Sigmoid colon (tissue), 7 donors: ENCODE results near the gene TMED10. TPM values are rescaled to one million over a fixed set of nuclear protein-coding genes. Genes with fewer than 3 reads are reported as not detected.

ENCODE experiments used
- DNase-seq: peaks from one replicate; pipeline ENCODE4 v3.0.0-alpha.2; 2019
- H3K27ac ChIP-seq, 4 donors: fragments of 200-600 bp; sonication (generic); one replicate each; pipeline ENCODE4 v1.5.1; 2016 to 2019; ENCODE audit warnings: mild to moderate bottlenecking in 1 of 4
- H3K27me3 ChIP-seq, 3 donors: fragments of 200-600 bp; sonication (generic); one replicate each; pipeline ENCODE4 v1.5.1; 2019; ENCODE audit warnings: mild to moderate bottlenecking in 1 of 3
- H3K36me3 ChIP-seq, 4 donors: fragments of 200-600 bp; sonication (generic); one replicate each; pipeline ENCODE4 v1.5.1; 2016 to 2019
- H3K4me1 ChIP-seq, 4 donors: fragments of 200-600 bp; sonication (generic); one replicate each; pipeline ENCODE4 v1.5.1; 2017 to 2019
- H3K4me3 ChIP-seq, 4 donors: fragments of 200-600 bp; sonication (generic); one replicate each; pipeline ENCODE4 v1.5.1; 2017 to 2019; ENCODE audit warnings: mild to moderate bottlenecking in 2 of 4, moderate library complexity in 1 of 4
- H3K9me3 ChIP-seq, 4 donors: fragments of 200-600 bp in 3 of 4; sonication (generic) in 3 of 4; one replicate each; pipeline versions ENCODE4 v1.5.1 to v1.6.1; 2013 to 2019
- CTCF ChIP-seq, 4 experiments: fragments of 450-650 bp in 3 of 4; fragments of 200-600 bp in 1 of 4; IDR thresholded peaks; one replicate each; pipeline ENCODE4 v1.5.1; 2016 to 2019; ENCODE audit warnings: antibody characterized with exemption in 4 of 4, mild to moderate bottlenecking in 3 of 4, moderate library complexity in 2 of 4
- EP300 ChIP-seq, 4 donors: sonication (generic); formaldehyde crosslinking; IDR thresholded peaks; one replicate each; pipeline ENCODE4 v1.6.1; 2017; ENCODE audit warnings: antibody characterized with exemption in 4 of 4
- POLR2A ChIP-seq, 2 donors: fragments of 450-650 bp; IDR thresholded peaks; one replicate each; pipeline ENCODE4 v1.6.1; 2016; ENCODE audit warnings: antibody characterized with exemption in 2 of 2, mild to moderate bottlenecking in 2 of 2, moderate library complexity in 2 of 2
- POLR2AphosphoS5 ChIP-seq, 4 donors: sonication (generic); formaldehyde crosslinking; IDR thresholded peaks; one replicate each; pipeline ENCODE4 v1.6.1; 2017; ENCODE audit warnings: antibody characterized with exemption in 4 of 4
- WGBS, 2 donors: extraction: QIAGEN DNeasy Blood & Tissue Kit; methylation state at CpG; one replicate each; pipeline ENCODE4 v1.1.7; 2013; 5-methylcytosine and 5-hydroxymethylcytosine counted together
- intact Hi-C: fragments of 100-400 bp; cut with DNase I; formaldehyde crosslinking; loops from one replicate; pipeline ENCODE4 v1.15.1; 2023
- polyA plus RNA-seq, 3 donors: library from polyadenylated mRNA; stranded (reverse); fragments of 200-250 nt; gene quantifications; one replicate each; pipeline ENCODE4 v1.2.3, GENCODE V29; 2013
- total RNA-seq, 4 donors: library from RNA; depleted of rRNA; stranded (reverse); fragments of >200 nt; gene quantifications; one replicate each; pipeline ENCODE4 v1.1.0, GENCODE V29; 2016
- donor health status: healthy with polysubstance abuse.
- donor health status: Bipolar disorder and iron deficiency.
- donor health status: healthy.

TMED10 gene
- total and polyA plus RNA-seq, 7 donors, result 38.4 to 236 (median 163) TPM

DNA sequence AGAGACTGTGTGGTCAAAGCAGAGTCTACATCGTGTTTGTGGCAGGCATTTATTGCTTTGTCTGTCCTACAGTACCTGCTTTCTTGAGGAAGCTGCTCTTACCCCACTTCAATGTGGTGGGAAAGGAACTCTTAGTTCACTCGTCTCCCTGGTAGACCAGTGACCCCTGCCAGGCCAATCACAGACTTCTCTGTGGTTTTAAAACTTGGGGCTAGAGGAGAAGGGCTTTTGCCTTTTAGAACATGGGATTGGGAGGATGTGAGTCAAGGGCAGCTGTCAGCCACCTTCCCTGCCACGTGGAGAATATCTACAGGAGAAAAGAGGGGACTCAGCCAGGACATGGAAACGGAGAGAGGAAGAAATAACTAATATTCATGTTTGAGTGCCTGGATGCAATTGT is 36.8 kb upstream of the TMED10 start:
- Histone ChIP-seq H3K36me3 (no peaks in the 10 kb centered on the region), H3K4me1 (no peaks in the 10 kb centered on the region), H3K9me3 (no peaks in the 10 kb centered on the region), H3K27ac (no peak overlapping the region), H3K4me3 (no peak overlapping the region), H3K27me3 (no peaks in the 10 kb centered on the region)
- DNase-seq, result no peak
- WGBS, 2 donors, result 64 to 74% methylated on average over 4 of the region's 4 CpGs
- TF ChIP-seq POLR2AphosphoS5 (IDR thresholded peaks at IDR 0.05) (no peak), CTCF (IDR thresholded peaks at IDR 0.05) (no peak), EP300 (IDR thresholded peaks at IDR 0.05) (no peak), POLR2A (IDR thresholded peaks at IDR 0.05) (no peak)
- intact Hi-C loops, result no loop called here

DNA sequence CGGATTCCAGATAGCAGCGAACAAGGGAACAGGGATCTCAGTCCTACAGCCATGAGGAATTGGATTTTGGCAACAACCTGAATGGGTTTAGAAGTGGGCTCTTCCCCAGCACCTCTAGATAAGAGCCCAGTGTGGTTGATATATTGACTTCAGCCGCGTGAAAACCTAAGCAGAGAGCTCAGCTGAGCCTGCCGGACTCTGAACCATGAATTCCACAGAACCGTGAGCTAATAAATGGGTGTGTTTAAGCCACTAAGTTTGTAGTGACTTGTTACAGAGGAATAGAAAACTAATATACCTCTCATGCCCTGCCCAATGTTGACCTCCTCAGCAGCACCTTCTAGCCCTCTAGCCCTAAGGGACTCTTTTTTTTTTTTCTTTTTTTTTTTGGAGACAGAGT is 32.4 kb upstream of the TMED10 start:
- TF ChIP-seq POLR2AphosphoS5 (IDR thresholded peaks at IDR 0.05) (no peak), POLR2A (IDR thresholded peaks at IDR 0.05) (no peak), CTCF (IDR thresholded peaks at IDR 0.05) (no peak), EP300 (IDR thresholded peaks at IDR 0.05) (no peak)
- H3K9me3 ChIP-seq, result no peaks in the 10 kb centered on the region
- 52 to 85% methylated on average over 6 of the region's 6 CpGs for WGBS, 2 donors

GRCh38 chr14:75206190-75206589 is 29.8 kb upstream of the TMED10 start:
- TF ChIP-seq CTCF (IDR thresholded peaks at IDR 0.05) (no peak), EP300 (IDR thresholded peaks at IDR 0.05) (no peak), POLR2A (IDR thresholded peaks at IDR 0.05) (no peak), POLR2AphosphoS5 (IDR thresholded peaks at IDR 0.05) (no peak)
- 50 to 76% methylated on average over 3 of the region's 3 CpGs for WGBS, 2 donors

More for the DNA sequence above, 32.4 kb upstream of the TMED10 start:
- DNase-seq, result no peak
- H3K4me1 ChIP-seq, result no peaks in the 10 kb centered on the region
- no peak overlapping the region for H3K27ac ChIP-seq
- no peaks in the 10 kb centered on the region for H3K27me3 ChIP-seq
- intact Hi-C loops, result no loop called here
- no peaks in the 10 kb centered on the region for H3K36me3 ChIP-seq
- no peak overlapping the region for H3K4me3 ChIP-seq

GRCh38 chr14:75205591-75205990 is 29.2 kb upstream of the TMED10 start:
- no peaks in the 10 kb centered on the region for H3K36me3 ChIP-seq
- H3K27ac ChIP-seq, result no peak overlapping the region
- intact Hi-C loops, result no loop called here
- DNase-seq, result no peak
- no peaks in the 10 kb centered on the region for H3K27me3 ChIP-seq
- H3K4me3 ChIP-seq, result no peak overlapping the region
- H3K4me1 ChIP-seq, result no peaks in the 10 kb centered on the region
- TF ChIP-seq POLR2A (IDR thresholded peaks at IDR 0.05), result no peak
- TF ChIP-seq EP300 (IDR thresholded peaks at IDR 0.05), result no peak
- no peak for TF ChIP-seq CTCF (IDR thresholded peaks at IDR 0.05)
- no peak for TF ChIP-seq POLR2AphosphoS5 (IDR thresholded peaks at IDR 0.05)
- 67 to 89% methylated on average over 3 of the region's 3 CpGs for WGBS, 2 donors
- H3K9me3 ChIP-seq, result no peaks in the 10 kb centered on the region

More at GRCh38 chr14:75206190-75206589, 29.8 kb upstream of the TMED10 start:
- Histone ChIP-seq H3K4me3 (no peak overlapping the region), H3K27ac (no peak overlapping the region), H3K36me3 (no peaks in the 10 kb centered on the region), H3K9me3 (no peaks in the 10 kb centered on the region), H3K27me3 (no peaks in the 10 kb centered on the region), H3K4me1 (no peaks in the 10 kb centered on the region)
- no peak for DNase-seq
- intact Hi-C loops, result no loop called here

- 11 to 49% methylated on average over 3 of the region's 3 CpGs for WGBS, 2 donors
- no peak for TF ChIP-seq EP300 (IDR thresholded peaks at IDR 0.05)
- no peak for TF ChIP-seq CTCF (IDR thresholded peaks at IDR 0.05)
- TF ChIP-seq POLR2AphosphoS5 (IDR thresholded peaks at IDR 0.05), result no peak
- TF ChIP-seq POLR2A (IDR thresholded peaks at IDR 0.05), result no peak
- Histone ChIP-seq H3K27ac (no peak overlapping the region), H3K9me3 (no peaks in the 10 kb centered on the region), H3K36me3 (no peaks in the 10 kb centered on the region), H3K4me1 (peaks cover 0 to 2% (median 0%) of the 10 kb centered on the region in 4 donors), H3K4me3 (no peak overlapping the region), H3K27me3 (no peaks in the 10 kb centered on the region)
- no peak for DNase-seq
- intact Hi-C loops, result no loop called here
These were observed 27.7 kb upstream of the TMED10 start for GRCh38 chr14:75204116-75204515.
